Thyroid gland (tissue), 4 donors: ENCODE results near the gene HPN.

Experiments
- CTCF ChIP-seq, 6 experiments: fragments of 200-600 bp in 3 of 6; fragments of 450-650 bp in 3 of 6; sonication (generic) in 3 of 6; IDR thresholded peaks; one replicate each; pipeline ENCODE4 v1.5.1; 2016 to 2019; ENCODE audit warnings: antibody characterized with exemption in 6 of 6, mild to moderate bottlenecking in 2 of 6, inconsistent platforms in 1 of 6, moderate library complexity in 1 of 6
- POLR2A ChIP-seq, 2 donors: fragments of 450-650 bp; IDR thresholded peaks; one replicate each; pipeline ENCODE4 v1.6.1; 2017; ENCODE audit warnings: antibody characterized with exemption in 2 of 2, mild to moderate bottlenecking in 2 of 2, moderate library complexity in 1 of 2

GRCh38 chr19:35013820-35014754 is 27.4 kb upstream of the HPN start:
- no peak for TF ChIP-seq CTCF (IDR thresholded peaks at IDR 0.05)
- no peak for TF ChIP-seq POLR2A (IDR thresholded peaks at IDR 0.05)
